HAP-1 (cell line): ENCODE measurements around the gene HTRA1.

Source experiments
- DNase-seq, 2 experiments: peaks; one replicate each; pipeline ENCODE4 v3.0.0-alpha.2; 2016 to 2020; ENCODE audit warnings: low spot score in 2 of 2
- H3K27me3 ChIP-seq: fragments of 250-450 bp; sonication (Bioruptor Pico); 2 replicates; pipeline ENCODE4 v1.5.1; 2020; ENCODE audit warnings: low read depth, mild to moderate bottlenecking, moderate library complexity
- H3K36me3 ChIP-seq: fragments of 250-450 bp; sonication (Bioruptor Pico); replicated peaks from 2 replicates; pipeline ENCODE4 v1.5.1; 2020; ENCODE audit warnings: mild to moderate bottlenecking
- H3K4me1 ChIP-seq: fragments of 250-450 bp; sonication (Bioruptor Pico); 2 replicates; pipeline ENCODE4 v1.5.1; 2020; ENCODE audit warnings: mild to moderate bottlenecking
- H3K4me3 ChIP-seq: fragments of 250-450 bp; sonication (Bioruptor Pico); 2 replicates; pipeline ENCODE4 v1.5.1; 2020; ENCODE audit warnings: mild to moderate bottlenecking, moderate library complexity
- H3K9me3 ChIP-seq: fragments of 250-450 bp; sonication (Bioruptor Pico); 2 replicates; pipeline ENCODE4 v1.5.1; 2020; ENCODE audit warnings: mild to moderate bottlenecking, moderate library complexity
- in situ Hi-C: fragments of 300-500 bp; cut with MboI; formaldehyde crosslinking; loops from 3 replicates; pipeline ENCODE4 v1.14.3; 2020; ENCODE audit warnings: low sequenced_read_pairs, inconsistent platforms, mixed read lengths

Gene HTRA1

GRCh38 chr10:122486406-122487080, 25.2 kb downstream of the HTRA1 start:
- no peak for DNase-seq
- no peaks in the 10 kb centered on the region for H3K4me1 ChIP-seq
- H3K4me3 ChIP-seq = no peak overlapping the region
- no peaks in the 10 kb centered on the region for H3K36me3 ChIP-seq
- no peaks in the 10 kb centered on the region for H3K9me3 ChIP-seq
- in situ Hi-C loops = no loop called here
- H3K27me3 ChIP-seq = no peaks in the 10 kb centered on the region

- H3K27me3 ChIP-seq = no peaks in the 10 kb centered on the region
- H3K4me3 ChIP-seq = no peak overlapping the region
- H3K9me3 ChIP-seq = no peaks in the 10 kb centered on the region
- no peaks in the 10 kb centered on the region for H3K36me3 ChIP-seq
- no peak for DNase-seq
- in situ Hi-C loops = no loop called here
- H3K4me1 ChIP-seq = 0 out of 2 replicates have a peak, but pooled peaks cover 3% of the 10 kb centered on the region
Measured at GRCh38 chr10:122487174-122487765, 25.9 kb downstream of the HTRA1 start.

- DNase-seq = no peak
- no peaks in the 10 kb centered on the region for H3K9me3 ChIP-seq
- no peaks in the 10 kb centered on the region for H3K36me3 ChIP-seq
- no peak overlapping the region for H3K4me3 ChIP-seq
- in situ Hi-C loops = no loop called here
- no peaks in the 10 kb centered on the region for H3K27me3 ChIP-seq
- H3K4me1 ChIP-seq = peaks cover 13% of the 10 kb centered on the region
Measured at GRCh38 chr10:122490268-122490667, 28.9 kb downstream of the HTRA1 start.

GRCh38 chr10:122490786-122491680, 29.7 kb downstream of the HTRA1 start:
- no peaks in the 10 kb centered on the region for H3K36me3 ChIP-seq
- H3K4me3 ChIP-seq = no peak overlapping the region
- no peaks in the 10 kb centered on the region for H3K9me3 ChIP-seq
- no peak for DNase-seq
- peaks cover 18% of the 10 kb centered on the region for H3K4me1 ChIP-seq
- in situ Hi-C loops = no loop called here
- H3K27me3 ChIP-seq = no peaks in the 10 kb centered on the region

GRCh38 chr10:122492006-122492405, 30.7 kb downstream of the HTRA1 start:
- in situ Hi-C loops = no loop called here
- Histone ChIP-seq H3K4me1 (peaks cover 25% of the 10 kb centered on the region), H3K36me3 (no peaks in the 10 kb centered on the region), H3K27me3 (no peaks in the 10 kb centered on the region), H3K4me3 (no peak overlapping the region), H3K9me3 (no peaks in the 10 kb centered on the region)
- DNase-seq = no peak

- Histone ChIP-seq H3K4me3 (no peak overlapping the region), H3K9me3 (no peaks in the 10 kb centered on the region), H3K27me3 (no peaks in the 10 kb centered on the region), H3K36me3 (no peaks in the 10 kb centered on the region), H3K4me1 (peaks cover 25% of the 10 kb centered on the region)
- in situ Hi-C loops = no loop called here
- no peak for DNase-seq
Measured at GRCh38 chr10:122492999-122493481, 31.7 kb downstream of the HTRA1 start.

GRCh38 chr10:122493761-122494160, 32.4 kb downstream of the HTRA1 start:
- Histone ChIP-seq H3K4me1 (peaks cover 25% of the 10 kb centered on the region), H3K27me3 (no peaks in the 10 kb centered on the region), H3K36me3 (no peaks in the 10 kb centered on the region), H3K9me3 (no peaks in the 10 kb centered on the region), H3K4me3 (no peak overlapping the region)
- in situ Hi-C loops = no loop called here
- DNase-seq = no peak

GRCh38 chr10:122494173-122494820, 32.9 kb downstream of the HTRA1 start:
- in situ Hi-C loops = no loop called here
- DNase-seq = no peak
- Histone ChIP-seq H3K9me3 (no peaks in the 10 kb centered on the region), H3K27me3 (no peaks in the 10 kb centered on the region), H3K4me3 (no peak overlapping the region), H3K4me1 (peaks cover 25% of the 10 kb centered on the region), H3K36me3 (no peaks in the 10 kb centered on the region)

GRCh38 chr10:122494833-122495232, 33.5 kb downstream of the HTRA1 start:
- H3K9me3 ChIP-seq = no peaks in the 10 kb centered on the region
- no peaks in the 10 kb centered on the region for H3K27me3 ChIP-seq
- in situ Hi-C loops = no loop called here
- DNase-seq = peak in 1 of 2 experiments; percentile 51
- peaks cover 25% of the 10 kb centered on the region for H3K4me1 ChIP-seq
- no peaks in the 10 kb centered on the region for H3K36me3 ChIP-seq
- H3K4me3 ChIP-seq = no peak overlapping the region

- no peaks in the 10 kb centered on the region for H3K36me3 ChIP-seq
- no peaks in the 10 kb centered on the region for H3K27me3 ChIP-seq
- no peak overlapping the region for H3K4me3 ChIP-seq
- no peaks in the 10 kb centered on the region for H3K9me3 ChIP-seq
- H3K4me1 ChIP-seq = peaks cover 25% of the 10 kb centered on the region
- in situ Hi-C loops = no loop called here
- peak; percentile 82 to 97 for DNase-seq
Measured at GRCh38 chr10:122495406-122496340, 34.3 kb downstream of the HTRA1 start.

GRCh38 chr10:122497241-122497640, 35.9 kb downstream of the HTRA1 start:
- no peak for DNase-seq
- Histone ChIP-seq H3K27me3 (no peaks in the 10 kb centered on the region), H3K4me1 (peaks cover 22% of the 10 kb centered on the region), H3K36me3 (no peaks in the 10 kb centered on the region), H3K9me3 (no peaks in the 10 kb centered on the region), H3K4me3 (no peak overlapping the region)
- in situ Hi-C loops = no loop called here

- H3K9me3 ChIP-seq = no peaks in the 10 kb centered on the region
- H3K4me3 ChIP-seq = no peak overlapping the region
- H3K4me1 ChIP-seq = peaks cover 22% of the 10 kb centered on the region
- DNase-seq = no peak
- no peaks in the 10 kb centered on the region for H3K27me3 ChIP-seq
- in situ Hi-C loops = no loop called here
- no peaks in the 10 kb centered on the region for H3K36me3 ChIP-seq
Measured at GRCh38 chr10:122498521-122498920, 37.2 kb downstream of the HTRA1 start.

GRCh38 chr10:122499012-122499411, 37.7 kb downstream of the HTRA1 start:
- Histone ChIP-seq H3K4me1 (peaks cover 22% of the 10 kb centered on the region), H3K4me3 (no peak overlapping the region), H3K9me3 (no peaks in the 10 kb centered on the region), H3K27me3 (no peaks in the 10 kb centered on the region), H3K36me3 (no peaks in the 10 kb centered on the region)
- in situ Hi-C loops = no loop called here
- no peak for DNase-seq
